HG03378 (cell line): ENCODE data around the gene TNFAIP8L3.
"Not testable (repeated sequence)": the region's sequence is repeated elsewhere in the genome, so short reads cannot be mapped to it uniquely, and the experiment has no call there.

Experiments used
- ATAC-seq: cut with Tn5 transposase; IDR thresholded peaks from one replicate; pipeline ENCODE4 v1.9.1; 2021; ENCODE audit warnings: mild to moderate bottlenecking, moderate library complexity; ENCODE audit not compliant: unreplicated experiment

TNFAIP8L3 gene

GRCh38 chr15:51094606-51095569 is at the start of gene TNFAIP8L3:
TNFAIP8L3 (minus strand) TSS chr15:51094906; CDS start chr15:51094595, 311 bp downstream.
- ATAC-seq, result no peak

DNA sequence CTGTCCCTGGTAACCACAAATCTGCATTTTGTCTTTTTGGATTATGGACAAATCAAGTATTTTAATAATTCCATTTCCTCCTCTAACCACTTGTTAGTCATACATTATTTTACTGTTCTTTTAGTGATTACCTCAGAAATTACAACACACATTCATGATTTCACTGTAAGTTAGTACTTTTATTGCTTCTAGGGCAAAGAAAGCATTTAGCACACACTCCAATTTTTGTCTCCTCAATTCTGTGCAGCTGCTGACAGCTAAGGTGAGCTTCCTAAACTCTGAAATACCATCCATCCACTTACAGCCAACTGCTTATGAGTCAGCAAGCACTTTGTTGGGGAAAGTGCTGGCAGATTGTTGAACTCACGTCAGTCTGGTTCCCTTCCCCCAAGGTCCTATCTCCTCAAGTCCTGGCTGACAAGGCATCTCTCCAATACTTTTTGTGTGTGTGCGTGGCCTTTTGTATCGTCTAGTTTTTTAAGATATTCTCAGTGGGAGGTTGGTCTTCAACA is 49.4 kb upstream of the TNFAIP8L3 start:
- ATAC-seq, result no peak

GRCh38 chr15:51140347-51140746 is 45.6 kb upstream of the TNFAIP8L3 start:
- not testable (repeated sequence) for ATAC-seq

- ATAC-seq, result no peak
Measured at GRCh38 chr15:51139091-51139490, 44.4 kb upstream of the TNFAIP8L3 start.

DNA sequence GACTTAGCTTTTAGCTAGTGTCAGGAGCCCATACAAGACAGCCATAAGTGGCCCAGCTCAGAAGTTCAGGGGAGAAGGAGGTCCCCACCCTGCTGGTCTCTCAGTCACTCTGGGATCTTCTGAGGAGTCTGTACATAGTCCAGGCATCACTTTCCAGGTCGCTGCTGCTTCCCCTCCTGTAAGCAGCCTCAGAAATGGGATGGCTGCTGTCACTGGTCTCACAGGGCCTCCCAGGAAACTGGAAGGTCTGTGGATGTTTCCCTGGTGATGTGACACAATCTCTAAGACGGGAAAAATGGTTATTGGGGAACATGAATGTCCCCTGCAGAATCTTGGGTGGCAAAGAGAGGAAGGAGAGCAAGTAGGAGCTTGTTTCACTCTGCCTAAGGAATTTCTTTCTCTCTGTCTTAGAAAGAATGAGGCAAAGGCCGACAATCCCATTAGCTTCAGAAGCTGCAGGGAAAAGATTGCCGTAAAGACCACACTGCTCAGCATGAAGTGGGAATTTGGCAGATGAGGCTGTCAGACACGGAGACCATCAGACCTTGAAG is 43.2 kb upstream of the TNFAIP8L3 start:
- no peak for ATAC-seq

DNA sequence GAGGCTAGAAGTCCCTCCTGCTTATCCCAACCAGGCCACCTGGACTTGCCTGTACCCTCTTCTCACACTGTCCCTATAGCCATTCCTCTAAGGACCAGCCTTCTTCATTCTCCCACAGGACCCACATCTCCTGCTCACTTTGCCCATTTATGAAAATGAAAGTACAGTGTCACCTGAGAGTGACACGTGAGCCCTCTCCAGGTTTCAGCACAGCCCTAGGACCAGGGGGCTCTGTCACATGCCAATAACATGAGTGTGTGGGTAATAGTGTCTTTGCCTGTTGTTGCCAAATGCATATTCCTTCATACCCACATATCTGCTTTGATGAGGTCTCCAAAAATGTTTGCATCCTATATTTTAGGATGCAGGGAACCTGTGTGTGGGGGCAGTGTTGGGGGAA is 42.3 kb upstream of the TNFAIP8L3 start:
- ATAC-seq, result no peak

GRCh38 chr15:51135276-51135675 is 40.6 kb upstream of the TNFAIP8L3 start:
- no peak for ATAC-seq

- ATAC-seq, result no peak
Measured at GRCh38 chr15:51134416-51135199, 39.9 kb upstream of the TNFAIP8L3 start.

DNA sequence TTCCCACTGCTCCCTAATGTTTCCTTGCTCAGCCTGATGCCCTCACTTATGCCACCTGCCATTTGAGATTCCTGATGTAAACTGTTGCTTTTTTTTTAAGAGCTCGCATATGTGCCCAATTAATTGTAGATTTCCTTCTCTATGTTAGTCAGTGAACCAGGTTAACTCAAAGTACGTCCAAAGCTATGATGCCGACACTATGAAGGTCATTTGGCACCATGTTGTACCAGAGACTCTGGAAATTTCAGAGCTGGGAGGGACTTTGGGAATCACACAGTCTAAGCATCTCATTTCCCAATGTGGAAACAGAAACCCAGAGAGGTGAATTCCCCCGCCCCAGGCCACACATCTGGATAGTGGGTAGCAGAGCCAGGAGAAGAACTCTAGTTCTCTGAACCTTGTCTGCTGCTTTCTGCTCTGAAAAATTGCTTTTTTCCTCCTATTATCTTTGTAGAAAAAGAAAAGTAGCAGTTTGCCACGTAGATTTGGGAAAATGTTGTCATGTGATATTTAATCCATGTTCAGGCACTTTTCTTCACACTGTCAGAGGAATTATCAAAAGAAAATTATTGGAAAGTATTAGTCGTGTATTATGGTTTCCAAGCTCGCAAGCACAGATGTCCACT is 38.5 kb upstream of the TNFAIP8L3 start:
- no peak for ATAC-seq

DNA sequence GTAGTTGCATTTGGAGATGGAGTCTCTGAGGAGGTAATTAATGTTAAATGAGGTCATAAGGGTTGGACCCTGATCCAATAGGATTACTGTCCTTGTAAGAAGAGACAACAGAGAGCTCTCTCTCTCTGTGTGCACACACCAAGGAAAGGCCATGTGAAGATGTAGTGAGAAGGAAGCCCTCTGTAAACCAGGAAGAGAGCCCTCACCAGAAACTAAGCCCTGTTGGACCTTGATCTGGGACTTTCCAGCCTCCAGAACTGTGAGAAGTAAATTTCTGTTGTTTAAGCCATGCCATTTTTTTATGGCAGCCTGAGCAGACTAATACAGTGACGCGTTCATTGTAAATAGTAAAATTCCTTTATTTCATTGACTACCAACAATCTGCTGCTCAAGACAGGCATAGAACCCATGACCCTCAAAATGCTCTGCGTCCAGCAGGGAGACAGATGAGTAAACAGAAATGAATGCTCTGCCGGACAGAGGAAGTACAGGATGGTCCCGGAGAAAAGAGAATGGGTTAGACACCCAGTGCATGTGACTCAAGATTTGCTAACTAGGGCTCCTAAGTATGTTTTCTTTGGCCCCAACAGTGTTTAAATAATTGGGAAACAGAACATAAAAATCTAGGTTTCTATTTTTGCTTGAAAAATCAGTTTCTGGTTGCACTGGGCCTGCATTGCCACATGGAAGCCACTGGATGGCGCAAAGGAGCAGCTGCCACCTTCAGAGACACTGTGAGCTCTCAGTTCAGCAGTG is 37.9 kb upstream of the TNFAIP8L3 start:
- no peak for ATAC-seq

- ATAC-seq, result no peak
Measured at GRCh38 chr15:51131596-51132290, 37.0 kb upstream of the TNFAIP8L3 start.

- no peak for ATAC-seq
Measured at GRCh38 chr15:51130344-51130743, 35.6 kb upstream of the TNFAIP8L3 start.

GRCh38 chr15:51129535-51130188 is 35.0 kb upstream of the TNFAIP8L3 start:
- ATAC-seq, result no peak

DNA sequence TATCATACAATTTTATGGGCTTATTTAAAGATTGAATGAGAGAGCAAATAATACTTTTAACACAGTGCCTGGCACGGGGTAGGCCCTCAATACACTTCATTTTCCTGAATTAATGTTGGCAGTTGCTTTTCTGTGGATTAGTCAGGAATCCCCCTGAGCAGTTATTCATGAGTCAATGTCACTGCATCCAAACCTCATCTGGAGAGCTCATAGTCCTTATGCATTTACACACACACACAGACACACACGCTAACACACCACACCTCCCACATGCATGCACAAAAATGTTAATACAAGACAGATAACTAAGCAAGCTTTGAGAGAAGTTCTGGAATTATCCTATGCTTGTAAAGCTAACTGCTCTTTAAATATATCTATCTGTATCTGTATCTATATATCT is 34.0 kb upstream of the TNFAIP8L3 start:
- no peak for ATAC-seq

DNA sequence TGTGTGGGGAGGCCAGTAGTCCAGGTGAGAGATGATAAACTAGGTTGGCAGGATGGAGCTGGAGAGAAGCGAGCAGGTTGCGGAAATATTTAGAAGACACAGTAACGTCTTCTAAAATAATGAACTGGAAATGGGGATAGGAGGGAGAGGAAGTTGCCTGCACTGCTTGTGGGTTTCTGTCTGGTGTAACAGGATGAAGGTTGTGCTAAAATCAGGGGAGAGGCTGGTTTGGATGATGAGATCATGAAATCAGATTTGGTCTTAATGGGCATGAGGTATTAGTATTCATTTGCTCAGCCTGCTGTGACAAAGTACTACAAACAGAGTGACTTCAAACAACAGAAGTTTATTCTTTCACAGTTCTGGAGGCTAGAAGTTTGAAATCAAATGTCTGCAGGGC is 32.1 kb upstream of the TNFAIP8L3 start:
- ATAC-seq, result no peak

DNA sequence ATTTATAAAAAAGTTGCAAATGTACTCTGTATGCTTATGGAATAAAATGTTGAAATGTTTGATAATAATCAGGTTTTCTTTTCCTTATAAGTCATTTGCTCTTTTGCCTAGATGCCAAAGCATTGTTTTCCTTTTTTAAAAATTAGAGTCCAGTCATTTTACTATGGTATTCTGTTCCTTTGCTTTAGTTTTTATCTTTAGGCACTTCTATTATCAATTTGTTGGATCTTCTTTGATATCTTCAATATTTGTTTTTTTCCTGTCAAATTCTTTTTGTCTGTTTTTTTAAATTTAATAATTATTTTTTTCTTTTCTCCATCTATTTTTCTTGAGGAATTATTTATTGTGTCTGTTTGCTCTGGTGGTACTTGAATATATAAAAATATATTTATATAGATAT is 28.3 kb upstream of the TNFAIP8L3 start:
- not testable (repeated sequence) for ATAC-seq

DNA sequence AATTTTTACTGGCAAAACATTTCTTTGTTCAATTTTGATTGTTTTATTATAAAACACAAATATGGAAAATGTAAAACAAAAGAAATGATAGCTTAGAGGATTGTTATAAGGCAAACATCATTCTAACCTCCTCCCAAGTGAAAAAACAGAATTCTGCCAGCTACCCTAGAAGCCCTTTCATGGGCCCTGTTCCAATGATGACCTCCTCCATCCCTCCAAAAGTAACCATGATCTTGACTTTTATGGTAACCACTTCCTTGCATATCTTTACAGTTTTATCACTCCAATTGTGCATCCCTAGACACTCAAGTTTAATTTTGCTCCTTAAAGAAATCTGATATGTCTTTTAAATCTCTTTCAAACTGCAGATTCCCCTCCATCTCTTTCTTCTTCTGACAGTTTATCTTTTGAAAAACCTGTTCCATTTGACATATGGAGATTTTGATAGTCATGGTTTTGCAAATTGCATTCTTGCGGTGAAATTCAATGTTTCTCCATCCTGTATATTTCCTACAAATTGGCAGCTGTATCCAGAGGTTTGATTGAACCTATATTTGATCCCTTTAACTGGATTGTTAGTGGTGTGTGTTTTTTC is 27.0 kb upstream of the TNFAIP8L3 start:
- ATAC-seq, result no peak

DNA sequence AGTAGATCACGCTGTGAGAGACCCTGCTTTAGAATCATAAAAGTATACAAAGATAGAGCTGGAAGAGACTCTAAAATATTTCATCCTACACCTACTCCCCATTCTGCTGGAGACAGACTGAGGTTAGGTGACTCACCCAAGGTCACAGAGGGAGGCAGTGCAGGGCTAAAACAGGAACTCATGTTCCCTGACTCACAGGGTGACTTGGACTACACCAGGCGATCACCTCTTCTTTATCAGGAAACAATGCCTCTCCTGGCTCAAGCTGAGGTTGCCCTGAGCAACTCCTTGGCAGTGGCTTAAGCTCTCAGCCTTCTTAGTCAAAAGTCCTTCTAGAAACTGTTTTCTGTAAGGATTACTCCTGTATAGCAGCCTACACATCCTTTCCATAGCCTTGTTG is 26.4 kb upstream of the TNFAIP8L3 start:
- ATAC-seq, result no peak

- ATAC-seq, result no peak
Measured at GRCh38 chr15:51119120-51119519, 24.4 kb upstream of the TNFAIP8L3 start.
